HG02798 (cell line): Measurements from ENCODE around the gene TGM6.

Experiments used
- ATAC-seq: cut with Tn5 transposase; IDR thresholded peaks from one replicate; pipeline ENCODE4 v1.9.1; 2021; ENCODE audit warnings: mild to moderate bottlenecking; ENCODE audit not compliant: unreplicated experiment, poor library complexity

Gene TGM6

DNA sequence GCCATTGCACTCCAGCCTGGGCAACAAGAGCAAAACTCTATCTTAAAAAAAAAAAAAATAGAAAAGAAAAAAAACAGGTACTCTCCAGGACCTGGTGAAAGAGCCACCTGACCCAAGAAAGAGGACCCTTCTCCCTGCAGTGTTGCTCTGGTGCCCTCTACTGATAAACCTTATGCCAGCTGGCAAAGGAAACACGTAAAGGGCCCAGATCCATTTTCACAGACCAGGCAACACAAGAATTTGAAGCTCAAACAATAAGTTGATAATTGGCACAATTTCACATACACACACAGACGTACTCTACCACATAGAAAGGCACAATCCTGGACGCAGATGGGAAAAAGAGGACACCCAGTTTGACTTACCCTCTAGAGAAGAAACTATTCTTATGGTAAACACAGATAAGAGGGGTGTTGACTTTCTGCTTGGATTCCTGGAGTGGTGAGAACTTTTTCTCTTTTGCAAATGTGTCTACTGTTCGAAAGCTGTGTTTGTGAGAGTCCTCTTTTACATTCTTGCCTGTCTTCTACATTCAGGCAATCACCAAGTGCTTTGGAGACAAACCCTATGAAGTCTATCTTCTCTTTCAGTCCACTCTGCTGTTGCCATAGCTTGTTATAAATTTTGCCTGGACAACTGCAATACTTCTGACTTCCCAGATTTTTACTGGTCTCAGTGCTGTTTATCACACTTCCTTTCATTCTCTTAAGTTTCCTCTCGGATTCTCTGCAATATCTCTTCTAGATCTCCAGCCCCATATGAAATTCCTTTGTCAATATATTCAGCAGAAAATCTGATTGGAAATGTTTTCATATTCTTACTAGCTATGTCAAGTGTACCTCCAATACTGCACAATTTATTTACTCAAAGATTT, 96.3 kb downstream of the TGM6 start:
- ATAC-seq: no peak

- no peak for ATAC-seq
These were observed 99.7 kb downstream of the TGM6 start for GRCh38 chr20:2480381-2480780.
